K562 (cell line): Measurements from ENCODE around the gene EML2. TPM values are rescaled to one million over a fixed set of nuclear protein-coding genes. Genes with fewer than 3 reads are reported as not detected.

Source experiments
- ASH1L ChIP-seq: fragments of 450-650 bp; IDR thresholded peaks from 2 replicates; pipeline ENCODE4 v1.6.1; 2018; ENCODE audit warnings: borderline replicate concordance, mild to moderate bottlenecking, low read depth; ENCODE audit not compliant: partially characterized antibody
- CBFA2T2 ChIP-seq: fragments of 450-650 bp; conservative IDR thresholded peaks from 2 replicates; pipeline ENCODE4 v1.6.1; 2017; ENCODE audit warnings: mild to moderate bottlenecking
- DLX4 ChIP-seq: fragments of 250-450 bp; sonication (Bioruptor Pico); IDR thresholded peaks from 2 replicates; pipeline ENCODE4 v1.6.1; 2021; ENCODE audit warnings: mild to moderate bottlenecking
- MLX ChIP-seq, 2 experiments: fragments of 450-650 bp in 1 of 2; sonication (generic) in 1 of 2; formaldehyde crosslinking; conservative IDR thresholded peaks; 2 replicates each; pipeline versions ENCODE4 v1.4.0 to v1.8.1; 2020 to 2022; ENCODE audit warnings: mild to moderate bottlenecking in 1 of 2, missing genetic modification reagents in 1 of 2
- MTA3 ChIP-seq: fragments of 450-650 bp; formaldehyde crosslinking; IDR thresholded peaks from 2 replicates; pipeline ENCODE4 v1.6.1; 2017; ENCODE audit warnings: mild to moderate bottlenecking, borderline replicate concordance
- NCOA4 ChIP-seq: fragments of 450-650 bp; IDR thresholded peaks from 2 replicates; pipeline ENCODE4 v1.6.1; 2018; ENCODE audit warnings: mild to moderate bottlenecking; ENCODE audit not compliant: partially characterized antibody
- RFX7 ChIP-seq: fragments of 250-450 bp; sonication (Bioruptor Pico); IDR thresholded peaks from 2 replicates; pipeline ENCODE4 v1.5.1; 2021; ENCODE audit warnings: mild to moderate bottlenecking
- TBL1XR1 ChIP-seq, 2 experiments: IDR thresholded peaks; 2 replicates each; pipeline ENCODE4 v1.6.1; 2012; ENCODE audit warnings: improper control_type of control experiment in 2 of 2, low read length in 2 of 2, mild to moderate bottlenecking in 1 of 2
- ZFPM2 ChIP-seq: fragments of 250-450 bp; sonication (Bioruptor Pico); IDR thresholded peaks from 2 replicates; pipeline ENCODE4 v1.5.1; 2022; ENCODE audit warnings: mild to moderate bottlenecking
- ZNF274 ChIP-seq: IDR thresholded peaks from 2 replicates; pipeline ENCODE4 v1.6.1; 2011; ENCODE audit warnings: low read depth, mild to moderate bottlenecking, low read length, moderate library complexity, borderline replicate concordance
- ZNF398 ChIP-seq: fragments of 250-450 bp; sonication (Bioruptor Pico); IDR thresholded peaks from 2 replicates; pipeline ENCODE4 v1.8.0; 2021; ENCODE audit warnings: moderate library complexity, mild to moderate bottlenecking, inconsistent platforms
- polyA plus RNA-seq, 8 experiments: library from polyadenylated mRNA; depleted of rRNA in 4 of 8; stranded (reverse) in 5 of 8; unstranded in 3 of 8; fragments of >200 nt; fragmentation: Nextera tagmentation in 2 of 8; fragmentation: Illumina TruSeq in 1 of 8; extraction: Ambion mirVana in 2 of 8; extraction: Trizol in 1 of 8; gene quantifications; 2 replicates each; pipeline versions ENCODE4 v1.2.1 to v1.2.3, GENCODE V29; 2011 to 2014; ENCODE audit warnings: inconsistent platforms in 1 of 8, missing spikeins in 1 of 8
- total RNA-seq, 7 experiments: library from RNA; depleted of rRNA in 6 of 7; stranded (reverse); fragments of >200 nt in 6 of 7; fragmentation: Illumina TruSeq in 2 of 7; extraction: Trizol in 2 of 7; gene quantifications; 2 replicates each; pipeline versions ENCODE4 v1.2.1 to v1.2.3, GENCODE V29; 2011 to 2021; ENCODE audit warnings: low replicate concordance in 1 of 7
- TF ChIP-seq, protein P1 (sequence below), 3 experiments: IDR thresholded peaks in 2 of 3; conservative IDR thresholded peaks in 1 of 3; 2 replicates each; pipeline ENCODE4 v1.5.1; 2011 to 2012; ENCODE audit warnings: low read length in 3 of 3, mild to moderate bottlenecking in 3 of 3, control low read depth in 2 of 3, improper control_type of control experiment in 1 of 3, inconsistent platforms in 1 of 3, low read depth in 1 of 3, mixed read lengths in 1 of 3, moderate library complexity in 1 of 3; ENCODE audit not compliant: insufficient read depth in 2 of 3
- TF ChIP-seq, protein P2 (sequence below): fragments of 250-450 bp; sonication (Bioruptor Pico); IDR thresholded peaks from 2 replicates; pipeline ENCODE4 v1.8.0; 2022; ENCODE audit warnings: inconsistent platforms, mild to moderate bottlenecking, moderate library complexity, borderline replicate concordance

EML2 gene
- total and polyA plus RNA-seq, 9 of the 15 experiments (the other 6 are each of a cell fraction or from before 2014, with no cell fraction given), result 2.6 to 69.6 (median 24.8) TPM

- TF ChIP-seq, protein P1, sequence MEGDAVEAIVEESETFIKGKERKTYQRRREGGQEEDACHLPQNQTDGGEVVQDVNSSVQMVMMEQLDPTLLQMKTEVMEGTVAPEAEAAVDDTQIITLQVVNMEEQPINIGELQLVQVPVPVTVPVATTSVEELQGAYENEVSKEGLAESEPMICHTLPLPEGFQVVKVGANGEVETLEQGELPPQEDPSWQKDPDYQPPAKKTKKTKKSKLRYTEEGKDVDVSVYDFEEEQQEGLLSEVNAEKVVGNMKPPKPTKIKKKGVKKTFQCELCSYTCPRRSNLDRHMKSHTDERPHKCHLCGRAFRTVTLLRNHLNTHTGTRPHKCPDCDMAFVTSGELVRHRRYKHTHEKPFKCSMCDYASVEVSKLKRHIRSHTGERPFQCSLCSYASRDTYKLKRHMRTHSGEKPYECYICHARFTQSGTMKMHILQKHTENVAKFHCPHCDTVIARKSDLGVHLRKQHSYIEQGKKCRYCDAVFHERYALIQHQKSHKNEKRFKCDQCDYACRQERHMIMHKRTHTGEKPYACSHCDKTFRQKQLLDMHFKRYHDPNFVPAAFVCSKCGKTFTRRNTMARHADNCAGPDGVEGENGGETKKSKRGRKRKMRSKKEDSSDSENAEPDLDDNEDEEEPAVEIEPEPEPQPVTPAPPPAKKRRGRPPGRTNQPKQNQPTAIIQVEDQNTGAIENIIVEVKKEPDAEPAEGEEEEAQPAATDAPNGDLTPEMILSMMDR (IDR thresholded peaks at IDR 0.05 in 2 of 3, conservative IDR thresholded peaks at IDR 0.05 in 1 of 3; ENCODE audit: insufficient read depth in 2 of 3, low read depth in 1 of 3, low read length in 3 of 3), result peak in 1 of 3 experiments; percentile 2; a peak in 1 of 6 replicates
- TF ChIP-seq MTA3, result peak; percentile 98
- no peak for TF ChIP-seq NCOA4
- no peak for TF ChIP-seq RFX7 (CRISPR knock-in tag)
- peak; percentile 97 for TF ChIP-seq ASH1L
- TF ChIP-seq ZFPM2 (CRISPR knock-in tag), result no peak
- TF ChIP-seq CBFA2T2, result peak; percentile 26
- peak in 1 of 2 experiments; percentile 75; a peak in 2 of 4 replicates for TF ChIP-seq TBL1XR1 (IDR thresholded peaks at IDR 0.05; ENCODE audit: low read length in 2 of 2)
- TF ChIP-seq, protein P2, sequence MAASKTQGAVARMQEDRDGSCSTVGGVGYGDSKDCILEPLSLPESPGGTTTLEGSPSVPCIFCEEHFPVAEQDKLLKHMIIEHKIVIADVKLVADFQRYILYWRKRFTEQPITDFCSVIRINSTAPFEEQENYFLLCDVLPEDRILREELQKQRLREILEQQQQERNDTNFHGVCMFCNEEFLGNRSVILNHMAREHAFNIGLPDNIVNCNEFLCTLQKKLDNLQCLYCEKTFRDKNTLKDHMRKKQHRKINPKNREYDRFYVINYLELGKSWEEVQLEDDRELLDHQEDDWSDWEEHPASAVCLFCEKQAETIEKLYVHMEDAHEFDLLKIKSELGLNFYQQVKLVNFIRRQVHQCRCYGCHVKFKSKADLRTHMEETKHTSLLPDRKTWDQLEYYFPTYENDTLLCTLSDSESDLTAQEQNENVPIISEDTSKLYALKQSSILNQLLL (CRISPR knock-in tag), result no peak
- no peak for TF ChIP-seq ZNF398 (CRISPR knock-in tag)
- no peak for TF ChIP-seq MLX (CRISPR knock-in tag; conservative IDR thresholded peaks at IDR 0.05)
- TF ChIP-seq ZNF274, result no peak
- TF ChIP-seq DLX4 (CRISPR knock-in tag), result no peak
Measured at GRCh38 chr19:45584332-45585157, 54.7 kb downstream of the EML2 start, which contains the start of gene OPA3 (continued).
